GM12801 (cell line): ENCODE results near the gene MRPL32.

Experiments
- CTCF ChIP-seq: IDR thresholded peaks from one replicate; pipeline ENCODE4 v1.5.1; 2011; ENCODE audit warnings: control low read depth; ENCODE audit not compliant: insufficient read length; ENCODE audit errors: extremely low read depth

The MRPL32 gene

GRCh38 chr7:42976371-42976770 is 44.2 kb downstream of the MRPL32 start:
- no peak for TF ChIP-seq CTCF

- no peak for TF ChIP-seq CTCF
Measured at GRCh38 chr7:42978496-42978895, 46.3 kb downstream of the MRPL32 start.

GRCh38 chr7:42980084-42980483 is 47.9 kb downstream of the MRPL32 start:
- TF ChIP-seq CTCF, result no peak

GRCh38 chr7:42980514-42980913 is 48.3 kb downstream of the MRPL32 start:
- TF ChIP-seq CTCF, result no peak

GRCh38 chr7:42981601-42982000 is 49.4 kb downstream of the MRPL32 start:
- TF ChIP-seq CTCF, result no peak

GRCh38 chr7:42982604-42983115 is 50.5 kb downstream of the MRPL32 start:
- no peak for TF ChIP-seq CTCF

- TF ChIP-seq CTCF, result no peak
Measured at GRCh38 chr7:42984137-42984536, 52.0 kb downstream of the MRPL32 start.

- no peak for TF ChIP-seq CTCF
Measured at GRCh38 chr7:42986213-42986612, 54.0 kb downstream of the MRPL32 start.
